Loucy (cell line): ENCODE results near the gene AATK.

Experiments
- H2AFZ ChIP-seq: fragments of 200-600 bp; sonication (generic); 2 replicates; pipeline ENCODE4 v1.6.0; 2016; ENCODE audit warnings: antibody characterized with exemption, mild to moderate bottlenecking, low read length, moderate library complexity
- H3F3A ChIP-seq: fragments of 200-600 bp; 2 replicates; pipeline ENCODE4 v1.6.0; 2016; ENCODE audit warnings: antibody characterized with exemption, low read depth, mild to moderate bottlenecking
- H3K27me3 ChIP-seq: fragments of 200-600 bp; sonication (generic); 2 replicates; pipeline ENCODE4 v1.6.1; 2014; ENCODE audit warnings: low read length, mild to moderate bottlenecking; ENCODE audit not compliant: insufficient read depth, poor library complexity, severe bottlenecking
- H3K36me3 ChIP-seq: fragments of 200-600 bp; sonication (generic); 2 replicates; pipeline ENCODE4 v1.6.1; 2016; ENCODE audit warnings: low read length; ENCODE audit not compliant: insufficient read depth
- H3K4me1 ChIP-seq: fragments of 200-600 bp; sonication (generic); 2 replicates; pipeline ENCODE4 v1.5.1; 2014; ENCODE audit warnings: low read length, mild to moderate bottlenecking; ENCODE audit not compliant: insufficient read depth, poor library complexity, severe bottlenecking
- H3K4me2 ChIP-seq: fragments of 200-600 bp; sonication (generic); 2 replicates; pipeline ENCODE4 v1.6.0; 2014; ENCODE audit warnings: antibody characterized with exemption, low read length, low read depth, mild to moderate bottlenecking; ENCODE audit not compliant: poor library complexity, severe bottlenecking
- H3K4me3 ChIP-seq: fragments of 200-600 bp; sonication (generic); 2 replicates; pipeline ENCODE4 v1.5.1; 2014; ENCODE audit warnings: low read length, mild to moderate bottlenecking, mixed read lengths; ENCODE audit not compliant: poor library complexity, severe bottlenecking
- H3K79me2 ChIP-seq: fragments of 200-600 bp; sonication (generic); 2 replicates; pipeline ENCODE4 v1.6.1; 2014; ENCODE audit warnings: low read length; ENCODE audit not compliant: insufficient read depth
- H3K9ac ChIP-seq: fragments of 200-600 bp; sonication (generic); 2 replicates; pipeline ENCODE4 v1.6.0; 2014; ENCODE audit warnings: mild to moderate bottlenecking, low read depth, low read length, moderate library complexity; ENCODE audit not compliant: poor library complexity, severe bottlenecking
- H3K9me2 ChIP-seq: fragments of 200-600 bp; sonication (generic); replicated peaks from 2 replicates; pipeline ENCODE4 v1.6.1; 2016; ENCODE audit warnings: low read depth, low read length, mixed read lengths
- H3K9me3 ChIP-seq: fragments of 200-600 bp; sonication (generic); 2 replicates; pipeline ENCODE4 v1.6.1; 2014; ENCODE audit warnings: mild to moderate bottlenecking, antibody characterized with exemption, low read length, low read depth; ENCODE audit not compliant: insufficient read depth
- H4K20me1 ChIP-seq: fragments of 200-600 bp; sonication (generic); 2 replicates; pipeline ENCODE4 v1.6.0; 2014; ENCODE audit warnings: antibody characterized with exemption, low read length, mild to moderate bottlenecking; ENCODE audit not compliant: insufficient read depth, poor library complexity, severe bottlenecking
- EZH2phosphoT487 ChIP-seq: fragments of 200-600 bp; IDR thresholded peaks from 2 replicates; pipeline ENCODE4 v1.6.1; 2018; ENCODE audit warnings: antibody characterized with exemption, mild to moderate bottlenecking, moderate library complexity, borderline replicate concordance
- TF ChIP-seq, protein P1 (sequence below): fragments of 200-600 bp; sonication (generic); conservative IDR thresholded peaks from 2 replicates; pipeline ENCODE4 v1.5.1; 2014; ENCODE audit warnings: mild to moderate bottlenecking, antibody characterized with exemption, low read length

Gene AATK

DNA sequence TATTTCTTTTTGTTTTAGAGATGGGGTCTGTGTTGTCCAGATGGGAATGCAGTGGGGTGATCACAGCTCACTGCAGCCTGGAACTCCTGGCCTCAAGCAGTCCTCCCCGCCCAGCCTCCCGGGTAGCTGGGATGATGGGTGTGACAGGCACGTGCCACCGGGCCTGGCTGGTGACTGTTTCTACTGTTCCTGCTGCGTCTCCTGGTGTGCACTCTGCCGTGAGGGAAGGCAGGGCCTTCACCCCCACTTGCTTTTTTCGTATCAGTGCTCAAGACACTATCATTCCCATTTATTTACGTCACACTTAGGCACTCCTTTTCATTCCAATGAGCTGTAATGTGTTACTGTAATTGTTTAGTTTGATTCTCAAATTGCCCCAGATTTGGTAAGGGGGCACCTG, 26.0 kb downstream of the AATK start:
- Histone ChIP-seq H3K9ac (no peak overlapping the region), H3K9me3 (no peaks in the 10 kb centered on the region), H3K27me3 (no peaks in the 10 kb centered on the region), H3F3A (peaks cover 2% of the 10 kb centered on the region; the same call in 1 of the 2 replicates), H3K4me3 (no peak overlapping the region), H3K4me1 (peaks cover 3% of the 10 kb centered on the region), H3K9me2 (no peaks in the 10 kb centered on the region), H2AFZ (no peak overlapping the region), H3K36me3 (no peaks in the 10 kb centered on the region), H4K20me1 (no peaks in the 10 kb centered on the region), H3K4me2 (no peak overlapping the region), H3K79me2 (no peaks in the 10 kb centered on the region)
- TF ChIP-seq, protein P1, sequence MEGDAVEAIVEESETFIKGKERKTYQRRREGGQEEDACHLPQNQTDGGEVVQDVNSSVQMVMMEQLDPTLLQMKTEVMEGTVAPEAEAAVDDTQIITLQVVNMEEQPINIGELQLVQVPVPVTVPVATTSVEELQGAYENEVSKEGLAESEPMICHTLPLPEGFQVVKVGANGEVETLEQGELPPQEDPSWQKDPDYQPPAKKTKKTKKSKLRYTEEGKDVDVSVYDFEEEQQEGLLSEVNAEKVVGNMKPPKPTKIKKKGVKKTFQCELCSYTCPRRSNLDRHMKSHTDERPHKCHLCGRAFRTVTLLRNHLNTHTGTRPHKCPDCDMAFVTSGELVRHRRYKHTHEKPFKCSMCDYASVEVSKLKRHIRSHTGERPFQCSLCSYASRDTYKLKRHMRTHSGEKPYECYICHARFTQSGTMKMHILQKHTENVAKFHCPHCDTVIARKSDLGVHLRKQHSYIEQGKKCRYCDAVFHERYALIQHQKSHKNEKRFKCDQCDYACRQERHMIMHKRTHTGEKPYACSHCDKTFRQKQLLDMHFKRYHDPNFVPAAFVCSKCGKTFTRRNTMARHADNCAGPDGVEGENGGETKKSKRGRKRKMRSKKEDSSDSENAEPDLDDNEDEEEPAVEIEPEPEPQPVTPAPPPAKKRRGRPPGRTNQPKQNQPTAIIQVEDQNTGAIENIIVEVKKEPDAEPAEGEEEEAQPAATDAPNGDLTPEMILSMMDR: no peak
- no peak for TF ChIP-seq EZH2phosphoT487

GRCh38 chr17:81139428-81139827, 26.6 kb downstream of the AATK start:
- Histone ChIP-seq H3K9me2 (no peaks in the 10 kb centered on the region), H3K4me2 (no peak overlapping the region), H3K36me3 (no peaks in the 10 kb centered on the region), H3K9me3 (no peaks in the 10 kb centered on the region), H3K27me3 (no peaks in the 10 kb centered on the region), H3K4me3 (no peak overlapping the region), H2AFZ (no peak overlapping the region), H3K79me2 (no peaks in the 10 kb centered on the region), H4K20me1 (no peaks in the 10 kb centered on the region), H3K4me1 (peaks cover 3% of the 10 kb centered on the region), H3K9ac (no peak overlapping the region), H3F3A (peaks cover 2% of the 10 kb centered on the region; the same call in 1 of the 2 replicates)
- no peak for TF ChIP-seq EZH2phosphoT487
- TF ChIP-seq, protein P1: no peak

DNA sequence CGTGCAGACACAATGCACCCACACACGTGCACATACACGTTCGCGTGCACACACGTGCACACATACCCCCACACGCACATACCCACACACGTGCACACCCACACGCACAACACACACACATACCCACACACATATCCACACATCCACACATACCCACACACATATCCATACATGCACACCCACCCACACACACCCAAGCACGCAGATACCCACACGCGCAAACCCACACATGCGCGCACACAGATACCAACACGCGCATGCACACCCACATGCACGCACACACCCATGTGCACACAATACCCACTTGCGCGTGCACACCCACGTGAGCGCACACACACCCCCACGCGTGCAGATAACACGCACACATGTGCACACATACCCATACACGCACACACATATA, 27.5 kb downstream of the AATK start:
- H3K4me2 ChIP-seq: no peak overlapping the region
- TF ChIP-seq, protein P1: no peak
- TF ChIP-seq EZH2phosphoT487: no peak

More for the DNA sequence above, 27.5 kb downstream of the AATK start:
- Histone ChIP-seq H3K9me2 (no peaks in the 10 kb centered on the region), H3K4me1 (peaks cover 3% of the 10 kb centered on the region), H4K20me1 (no peaks in the 10 kb centered on the region), H3K9me3 (no peaks in the 10 kb centered on the region), H3K36me3 (no peaks in the 10 kb centered on the region), H3K79me2 (no peaks in the 10 kb centered on the region), H2AFZ (no peak overlapping the region), H3K4me3 (no peak overlapping the region), H3K9ac (no peak overlapping the region), H3K27me3 (no peaks in the 10 kb centered on the region), H3F3A (peaks cover 2% of the 10 kb centered on the region; the same call in 1 of the 2 replicates)
